GM12865 (cell line): Measurements from ENCODE around the gene SMAP2.
"Not testable (repeated sequence)": the region's sequence is repeated elsewhere in the genome, so short reads cannot be mapped to it uniquely, and the experiment has no call there.

Experiments used
- DNase-seq: peaks from one replicate; pipeline ENCODE4 v3.0.0; 2010; ENCODE audit warnings: low read depth
- H3K4me3 ChIP-seq: 2 replicates; pipeline ENCODE4 v1.5.1; 2011; ENCODE audit warnings: mild to moderate bottlenecking, low read depth, low read length, control low read depth
- CTCF ChIP-seq: IDR thresholded peaks from 2 replicates; pipeline ENCODE4 v1.5.1; 2011; ENCODE audit warnings: low read length, control low read depth, low read depth, inconsistent platforms; ENCODE audit not compliant: insufficient read depth; ENCODE audit errors: missing control alignments

The SMAP2 gene

GRCh38 chr1:40373323-40374283 lies at the start of gene SMAP2:
SMAP2 (plus strand) TSS chr1:40373727; CDS start chr1:40374121, 394 bp downstream.
- peak; percentile 98 for DNase-seq
- TF ChIP-seq CTCF: no peak

GRCh38 chr1:40331403-40331802 lies 42.1 kb upstream of the SMAP2 start:
- not testable (repeated sequence) for DNase-seq, H3K4me3 ChIP-seq

More at GRCh38 chr1:40373323-40374283, at the start of gene SMAP2:
- peak within 1 kb of the TSS; percentile 92 for H3K4me3 ChIP-seq

GRCh38 chr1:40332695-40333094 lies 40.8 kb upstream of the SMAP2 start:
- DNase-seq: no peak
- TF ChIP-seq CTCF: no peak
- H3K4me3 ChIP-seq: no peak overlapping the region

GRCh38 chr1:40337443-40337842 lies 36.1 kb upstream of the SMAP2 start:
- TF ChIP-seq CTCF: no peak
- no peak overlapping the region for H3K4me3 ChIP-seq
- DNase-seq: no peak

GRCh38 chr1:40338745-40339419 lies 34.6 kb upstream of the SMAP2 start:
- DNase-seq: peak; percentile 93
- peak; percentile 99 for TF ChIP-seq CTCF
- H3K4me3 ChIP-seq: no peak overlapping the region

GRCh38 chr1:40339420-40340323 lies 33.9 kb upstream of the SMAP2 start:
- TF ChIP-seq CTCF: no peak
- H3K4me3 ChIP-seq: no peak overlapping the region
- no peak for DNase-seq
